Testis (tissue), 2 donors: ENCODE data around the gene NKAIN2.

Experiments
- POLR2A ChIP-seq: fragments of 450-650 bp; IDR thresholded peaks from one replicate; pipeline ENCODE4 v1.6.1; 2017; ENCODE audit warnings: antibody characterized with exemption, mild to moderate bottlenecking, moderate library complexity
- TF ChIP-seq, protein P1 (sequence below), 3 experiments: fragments of 450-650 bp in 2 of 3; fragments of 200-600 bp in 1 of 3; sonication (generic) in 1 of 3; IDR thresholded peaks; one replicate each; pipeline ENCODE4 v1.5.1; 2016 to 2019; ENCODE audit warnings: antibody characterized with exemption in 3 of 3, mild to moderate bottlenecking in 2 of 3, moderate library complexity in 1 of 3

DNA sequence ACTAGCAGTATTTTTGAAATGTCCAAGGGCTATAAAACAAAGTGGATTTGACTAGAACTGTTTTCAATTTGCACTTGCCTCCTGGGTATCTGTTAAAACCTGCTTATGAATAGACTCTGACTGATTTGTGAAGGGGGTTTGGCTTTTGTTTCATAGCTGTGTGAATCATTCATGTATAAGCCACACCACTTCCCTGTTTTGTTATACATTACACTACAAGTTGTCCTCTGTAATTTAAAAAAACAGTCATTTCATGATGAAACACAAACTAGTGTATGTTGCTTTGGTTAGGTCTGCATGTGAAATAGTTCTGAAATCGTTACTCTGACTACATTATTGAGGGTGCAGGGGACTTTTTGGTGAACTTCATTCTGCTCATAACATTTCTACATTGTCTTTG is 121.7 kb downstream of the NKAIN2 start:
- TF ChIP-seq, protein P1, sequence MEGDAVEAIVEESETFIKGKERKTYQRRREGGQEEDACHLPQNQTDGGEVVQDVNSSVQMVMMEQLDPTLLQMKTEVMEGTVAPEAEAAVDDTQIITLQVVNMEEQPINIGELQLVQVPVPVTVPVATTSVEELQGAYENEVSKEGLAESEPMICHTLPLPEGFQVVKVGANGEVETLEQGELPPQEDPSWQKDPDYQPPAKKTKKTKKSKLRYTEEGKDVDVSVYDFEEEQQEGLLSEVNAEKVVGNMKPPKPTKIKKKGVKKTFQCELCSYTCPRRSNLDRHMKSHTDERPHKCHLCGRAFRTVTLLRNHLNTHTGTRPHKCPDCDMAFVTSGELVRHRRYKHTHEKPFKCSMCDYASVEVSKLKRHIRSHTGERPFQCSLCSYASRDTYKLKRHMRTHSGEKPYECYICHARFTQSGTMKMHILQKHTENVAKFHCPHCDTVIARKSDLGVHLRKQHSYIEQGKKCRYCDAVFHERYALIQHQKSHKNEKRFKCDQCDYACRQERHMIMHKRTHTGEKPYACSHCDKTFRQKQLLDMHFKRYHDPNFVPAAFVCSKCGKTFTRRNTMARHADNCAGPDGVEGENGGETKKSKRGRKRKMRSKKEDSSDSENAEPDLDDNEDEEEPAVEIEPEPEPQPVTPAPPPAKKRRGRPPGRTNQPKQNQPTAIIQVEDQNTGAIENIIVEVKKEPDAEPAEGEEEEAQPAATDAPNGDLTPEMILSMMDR (IDR thresholded peaks at IDR 0.05) = no peak
- TF ChIP-seq POLR2A = no peak
